AG04449 (cell line): ENCODE results near the gene DHX38.

Experiments
- CTCF ChIA-PET: fragments of 350-600 bp; formaldehyde crosslinking; extraction: SDS; loops from one replicate; lab custom pipeline; 2021; ENCODE audit warnings: antibody characterized with exemption; lab: Yijun Ruan, JAX
- POLR2A ChIA-PET: fragments of 400-600, 350-600 bp; formaldehyde crosslinking; extraction: SDS; loops from one replicate; lab custom pipeline; 2020; ENCODE audit warnings: antibody characterized with exemption, inconsistent platforms; lab: Yijun Ruan, JAX
- DNase-seq: peaks from one replicate; pipeline ENCODE4 v3.0.0-alpha.2; 2010; ENCODE audit warnings: low read depth, low spot score
- H3K4me3 ChIP-seq: 2 replicates; pipeline ENCODE4 v1.5.1; 2011; ENCODE audit warnings: low read depth, mild to moderate bottlenecking, control low read depth, low read length
- CTCF ChIP-seq: IDR thresholded peaks from one replicate; pipeline ENCODE4 v1.5.1; 2011; ENCODE audit warnings: mild to moderate bottlenecking, moderate library complexity, low read length, control low read depth, inconsistent platforms; ENCODE audit not compliant: insufficient read depth; ENCODE audit errors: missing control alignments

DHX38 gene

GRCh38 chr16:72108353-72109102 is 14.9 kb downstream of the DHX38 start:
- CTCF ChIA-PET, result no interaction called here
- no peak for DNase-seq
- no peak overlapping the region for H3K4me3 ChIP-seq
- no peak for TF ChIP-seq CTCF
- POLR2A ChIA-PET, result no interaction called here

DNA sequence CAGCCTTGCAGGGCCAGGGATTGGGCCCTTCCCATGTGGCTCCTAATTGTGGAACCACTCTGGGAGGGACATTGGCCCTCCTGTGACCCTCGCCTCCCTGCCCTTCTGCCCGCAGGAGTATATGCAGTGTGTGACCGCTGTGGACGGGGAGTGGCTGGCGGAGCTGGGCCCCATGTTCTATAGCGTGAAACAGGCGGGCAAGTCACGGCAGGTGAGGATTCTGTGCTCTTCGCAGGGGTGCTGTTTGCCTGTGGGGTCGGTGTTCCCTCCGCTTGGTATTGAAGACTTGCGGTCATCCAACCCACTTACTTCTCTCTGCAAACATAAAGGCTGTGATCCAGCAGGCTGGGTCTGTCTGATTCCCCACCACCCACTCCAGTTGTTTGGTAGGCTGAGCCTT is 15.7 kb downstream of the DHX38 start:
- ChIA-PET CTCF (interaction anchor here (1.7 kb wide), 1 partner anchor 16 kb away, joined by 5 read pairs; no protein-coding TSS in a partner anchor), POLR2A (no interaction called here)
- H3K4me3 ChIP-seq, result no peak overlapping the region
- no peak for DNase-seq
- no peak for TF ChIP-seq CTCF

DNA sequence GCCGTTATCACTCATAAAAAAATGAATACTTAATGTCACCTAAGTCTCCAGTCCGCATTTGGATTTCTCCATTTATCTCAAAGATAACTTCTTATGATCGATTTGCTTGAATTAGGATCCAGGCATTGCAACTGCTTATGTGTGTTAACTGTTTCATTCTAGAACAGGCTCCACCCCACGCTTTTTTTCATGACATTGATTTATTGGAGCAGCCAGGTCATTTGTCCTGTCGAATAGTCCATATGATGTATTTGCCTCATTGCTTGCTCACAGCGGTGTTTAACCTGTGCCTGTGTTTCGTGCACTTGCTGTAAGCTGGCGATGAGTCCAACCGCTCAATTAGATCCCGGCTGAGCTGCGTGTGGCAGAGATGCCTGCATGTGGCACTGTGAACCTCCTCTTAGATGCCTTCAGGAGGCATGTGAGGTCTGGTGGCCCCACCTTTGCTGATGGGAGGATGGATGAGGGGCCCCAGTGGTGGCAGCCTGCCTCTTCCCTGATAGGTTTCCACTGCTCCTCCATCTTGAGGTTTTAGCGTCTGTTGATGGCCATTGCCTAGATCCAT is 16.4 kb downstream of the DHX38 start:
- ChIA-PET POLR2A (no interaction called here), CTCF (interaction anchor here (1.7 to 2.5 kb wide), 2 partner anchors 11 to 15 kb away, joined by 5 to 6 read pairs; no protein-coding TSS in a partner anchor)
- H3K4me3 ChIP-seq, result no peak overlapping the region
- no peak for DNase-seq
- no peak for TF ChIP-seq CTCF

DNA sequence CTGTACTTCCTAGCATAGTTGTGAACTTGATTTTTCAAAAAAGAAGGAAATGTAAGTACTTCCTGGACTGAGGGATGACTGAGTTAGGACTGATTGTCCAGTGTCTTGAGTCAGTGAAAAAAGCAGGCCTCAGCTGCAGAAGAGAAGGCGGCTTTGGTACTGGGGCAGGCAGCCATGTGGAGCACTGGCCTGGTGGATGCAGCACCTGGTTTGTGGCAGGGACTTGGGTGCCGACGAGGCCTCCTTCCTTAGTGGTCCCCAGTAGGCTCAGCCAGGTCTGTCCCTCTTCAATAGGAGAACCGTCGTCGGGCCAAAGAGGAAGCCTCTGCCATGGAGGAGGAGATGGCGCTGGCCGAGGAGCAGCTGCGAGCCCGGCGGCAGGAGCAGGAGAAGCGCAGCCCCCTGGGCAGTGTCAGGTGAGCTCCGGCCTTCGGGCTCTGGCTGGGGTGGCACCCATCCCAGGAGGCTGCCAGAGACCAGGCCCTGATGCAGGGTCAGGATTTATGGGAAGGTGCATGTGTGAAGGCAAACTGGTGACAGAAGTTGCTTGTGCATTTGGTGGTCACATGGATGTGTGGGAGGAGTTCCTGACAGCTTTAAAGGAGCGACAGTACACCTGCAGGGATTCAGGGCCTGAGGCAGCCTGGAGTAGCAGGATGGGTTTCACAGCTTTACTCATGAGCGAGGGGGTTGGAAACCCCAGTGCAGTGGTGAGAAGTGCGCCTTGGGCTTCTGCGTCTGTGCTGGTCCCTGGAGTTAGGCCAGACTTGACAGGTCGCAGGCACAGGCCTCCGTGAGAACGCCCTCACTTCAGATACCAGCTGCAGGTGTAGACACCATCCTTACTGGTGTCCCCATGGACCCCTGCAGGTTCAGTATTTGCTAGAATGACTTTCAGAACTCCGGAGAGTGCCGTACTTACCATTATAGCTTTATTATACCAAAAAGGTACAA is 17.3 kb downstream of the DHX38 start:
- ChIA-PET POLR2A (interaction anchor here (1.1 kb wide), 1 partner anchor 18 kb away, joined by 3 read pairs; the partner anchor contains the start of genes DHX38 and TXNL4B), CTCF (interaction anchor here (1.7 to 2.5 kb wide), 2 partner anchors 12 to 14 kb away, joined by 5 to 6 read pairs; no protein-coding TSS in a partner anchor)
- no peak for TF ChIP-seq CTCF
- H3K4me3 ChIP-seq, result no peak overlapping the region
- DNase-seq, result no peak

GRCh38 chr16:72111657-72112451 is 18.2 kb downstream of the DHX38 start:
- DNase-seq, result no peak
- TF ChIP-seq CTCF, result no peak
- H3K4me3 ChIP-seq, result no peak overlapping the region
- ChIA-PET CTCF (interaction anchor here (2.5 kb wide), 1 partner anchor 13 kb away, joined by 6 read pairs; no protein-coding TSS in a partner anchor), POLR2A (interaction anchor here (1.1 kb wide), 1 partner anchor 18 kb away, joined by 3 read pairs; the partner anchor contains the start of genes DHX38 and TXNL4B)
